Posterior cingulate gyrus (tissue), 11 donors: ENCODE measurements around the gene SNED1.
A peak's percentile ranks its signal among the peaks of the same experiment; 100 is the strongest.
"Not testable (repeated sequence)": the region's sequence is repeated elsewhere in the genome, so short reads cannot be mapped to it uniquely, and the experiment has no call there.

Experiments
- DNase-seq, 10 donors: peaks; one replicate each; pipeline versions ENCODE4 v3.0.0 to v3.0.0-alpha.2; 2020 to 2021; ENCODE audit warnings: mixed read lengths in 3 of 10
- intact Hi-C: fragments of 100-400 bp; cut with DNase I; formaldehyde crosslinking; loops from one replicate; pipeline ENCODE4 v1.15.1; 2023

The SNED1 gene

DNA sequence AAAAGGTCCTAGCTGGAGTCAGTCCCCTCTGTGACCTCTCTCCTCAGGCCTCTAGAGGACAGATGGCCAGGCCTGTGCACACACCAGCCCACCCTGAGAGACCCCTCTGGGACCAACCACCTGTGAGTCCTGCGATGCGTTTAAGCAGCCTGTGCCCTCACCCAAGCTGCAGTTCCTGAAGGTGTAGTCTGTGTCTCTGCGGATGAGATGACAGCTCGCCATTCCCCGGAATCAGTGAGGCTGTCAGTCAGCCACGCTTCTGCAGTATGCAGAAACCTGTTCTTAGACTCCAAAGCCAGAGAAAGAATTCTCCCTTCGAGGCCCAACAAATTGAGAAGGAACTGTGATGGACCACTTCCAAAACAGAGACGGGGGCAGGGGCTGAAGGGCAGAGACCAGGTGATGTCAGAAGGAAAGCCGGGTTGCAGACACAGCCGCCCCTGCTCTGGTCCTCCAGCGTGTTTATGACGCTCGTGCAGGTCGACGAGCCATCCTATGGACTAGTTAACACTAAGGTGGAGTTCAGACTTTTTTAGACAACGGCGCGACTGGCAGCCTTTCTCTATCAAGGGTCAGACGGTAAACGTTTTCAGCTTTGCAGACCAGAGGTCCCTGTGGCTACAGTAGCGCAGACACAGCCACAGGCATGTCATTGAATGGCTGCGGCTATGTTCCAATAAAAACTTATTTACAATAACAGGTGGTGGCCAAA is 93.5 kb downstream of the SNED1 start:
- DNase-seq: peak in 2 of 10 donors; percentile 48 to 57
- intact Hi-C loops: no loop called here

DNA sequence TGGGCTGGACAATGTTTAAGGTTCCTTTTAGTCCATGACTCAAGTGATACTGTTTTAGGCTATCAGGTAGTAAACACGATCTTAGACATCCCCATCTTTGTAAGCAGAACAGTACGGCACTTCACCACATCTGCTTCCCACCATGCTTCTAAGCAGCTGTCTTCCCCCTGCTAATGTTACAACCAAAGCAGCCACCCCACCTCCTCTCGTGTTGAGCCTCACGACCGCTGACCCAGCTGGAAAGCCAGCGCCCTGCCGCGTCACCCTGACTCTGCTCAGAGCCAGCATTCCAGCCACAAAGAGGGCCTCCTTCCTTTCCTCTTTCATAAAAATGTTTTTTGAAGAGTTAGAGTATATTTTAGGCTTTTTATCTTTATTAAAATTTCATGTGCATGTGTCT is 94.3 kb downstream of the SNED1 start:
- intact Hi-C loops: no loop called here
- peak in 3 of 10 donors; percentile 62 to 78 (median 62) for DNase-seq

DNA sequence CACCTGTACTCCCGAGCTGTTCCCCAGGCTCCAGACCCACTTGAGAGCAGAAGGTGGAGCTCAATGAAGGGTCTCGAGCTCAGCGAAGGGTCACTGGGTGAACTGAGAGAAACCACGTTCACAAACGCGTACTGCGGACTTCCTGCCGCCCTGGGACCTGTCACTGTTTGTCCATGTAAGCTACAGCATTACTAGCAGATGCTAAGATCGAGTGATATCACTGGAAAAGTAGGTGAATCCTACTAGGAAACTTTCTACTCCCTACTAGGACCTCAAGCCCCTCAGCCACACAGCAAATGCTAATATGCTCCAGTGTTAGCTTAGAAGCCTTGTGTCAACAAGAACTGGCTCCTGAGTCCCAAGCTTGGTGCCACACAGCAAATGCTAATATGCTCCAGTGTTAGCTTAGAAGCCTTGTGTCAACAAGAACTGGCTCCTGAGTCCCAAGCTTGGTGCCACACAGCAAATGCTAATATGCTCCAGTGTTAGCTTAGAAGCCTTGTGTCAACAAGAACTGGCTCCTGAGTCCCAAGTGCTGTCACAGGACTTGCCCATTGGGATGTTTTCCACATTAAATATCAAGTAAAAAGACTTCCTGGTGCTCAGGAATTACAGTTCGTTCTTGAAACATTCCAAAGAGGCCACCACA is 94.8 kb downstream of the SNED1 start:
- intact Hi-C loops: not testable (repeated sequence)
- peak in 2 of 10 donors; percentile 18 to 47 for DNase-seq

DNA sequence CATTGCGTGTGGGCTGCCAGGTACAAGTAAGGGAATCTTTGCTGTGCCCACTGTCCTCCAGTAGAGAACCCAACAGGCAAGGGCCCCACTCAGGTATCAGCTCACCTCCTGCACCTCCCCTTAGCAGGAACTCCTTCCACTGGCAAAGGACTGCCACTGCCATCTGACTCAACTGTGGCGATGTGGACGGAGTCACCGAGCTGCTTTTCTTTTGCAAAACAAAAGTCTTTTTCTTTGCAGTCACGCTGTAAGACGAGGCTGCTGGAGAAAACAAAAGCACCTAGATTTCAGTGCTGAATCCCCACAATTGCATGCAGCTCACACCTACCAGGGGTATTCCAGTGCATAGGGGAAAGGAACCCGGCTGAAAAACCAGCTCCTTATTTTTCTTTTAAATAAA is 95.8 kb downstream of the SNED1 start:
- DNase-seq: peak in 1 of 10 donors; percentile 13
- intact Hi-C loops: no loop called here

DNA sequence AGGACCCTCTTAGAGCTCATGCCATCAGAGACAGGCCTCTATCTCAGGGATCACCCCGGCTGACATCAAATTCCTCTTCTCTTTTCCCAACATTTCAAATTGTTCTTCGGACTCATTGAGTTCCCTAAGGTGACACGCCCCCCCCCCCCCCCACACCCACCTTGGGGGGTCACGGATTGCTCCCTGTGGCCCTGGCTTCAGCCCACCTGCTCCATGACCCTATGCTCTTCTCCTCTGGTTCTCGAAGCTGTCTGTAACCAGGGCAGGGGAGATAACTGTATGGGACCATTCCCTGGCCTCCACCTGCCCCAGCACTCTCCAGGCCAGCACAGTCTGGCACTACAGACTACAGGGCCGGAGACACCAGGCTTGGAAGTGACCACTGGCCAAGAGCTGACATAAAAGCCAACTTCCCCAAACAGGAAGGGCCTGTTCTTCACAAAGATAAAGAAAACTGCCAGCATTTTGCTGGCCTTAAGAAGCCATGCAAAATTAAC is 96.6 kb downstream of the SNED1 start:
- peak in 2 of 10 donors; percentile 37 to 63 for DNase-seq
- intact Hi-C loops: no loop called here

DNA sequence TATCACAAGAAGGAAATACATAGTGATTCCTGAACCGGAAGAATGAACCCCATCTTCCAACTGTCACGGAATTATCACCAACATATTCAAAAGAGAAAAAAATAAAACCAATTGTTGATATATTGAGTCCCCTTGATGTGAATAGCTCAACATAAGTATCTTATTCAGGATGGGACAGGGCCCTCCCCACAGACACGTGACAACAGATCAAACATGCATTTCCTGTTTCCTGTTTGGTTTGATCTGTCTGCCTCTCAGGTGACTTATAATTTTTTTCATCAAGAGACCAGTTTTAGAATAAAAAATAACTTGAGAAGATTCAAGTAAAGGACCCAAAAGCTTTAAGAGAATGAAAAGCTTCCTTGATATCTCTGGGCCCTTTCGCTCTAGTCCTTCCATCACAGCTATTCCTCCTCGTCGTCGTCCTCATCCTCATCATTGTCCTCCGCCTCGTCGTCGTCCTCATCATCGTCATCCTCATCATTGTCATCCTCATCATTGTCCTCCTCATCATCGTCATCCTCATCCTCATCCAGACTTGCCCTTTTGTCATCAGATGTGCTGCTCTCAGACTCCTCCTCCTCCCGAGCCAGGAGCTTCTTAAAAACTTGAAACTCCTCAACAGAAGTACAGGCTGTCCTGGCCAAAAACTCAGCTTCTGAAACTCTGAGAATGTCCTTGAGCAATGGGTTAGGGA is 97.3 kb downstream of the SNED1 start:
- no peak for DNase-seq
- intact Hi-C loops: no loop called here

DNA sequence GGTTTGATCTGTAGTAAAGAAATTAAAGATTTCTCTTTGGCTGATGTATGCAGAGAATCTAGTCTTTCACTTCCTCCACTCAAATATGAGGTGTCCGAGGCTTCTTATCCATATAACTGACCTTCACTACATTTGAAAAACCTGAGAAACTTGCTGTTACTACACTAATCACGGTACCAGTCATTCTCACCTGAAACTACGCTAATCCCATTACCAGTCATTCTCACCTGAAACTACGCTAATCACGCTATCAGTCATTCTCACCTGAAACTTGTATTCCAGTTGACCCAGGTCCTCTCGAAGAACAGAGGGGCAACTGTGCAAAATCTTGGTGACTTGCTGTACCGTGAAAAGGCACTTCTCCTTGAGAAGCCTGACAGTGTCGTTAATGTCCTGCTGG is 98.6 kb downstream of the SNED1 start:
- DNase-seq: no peak
- intact Hi-C loops: no loop called here

DNA sequence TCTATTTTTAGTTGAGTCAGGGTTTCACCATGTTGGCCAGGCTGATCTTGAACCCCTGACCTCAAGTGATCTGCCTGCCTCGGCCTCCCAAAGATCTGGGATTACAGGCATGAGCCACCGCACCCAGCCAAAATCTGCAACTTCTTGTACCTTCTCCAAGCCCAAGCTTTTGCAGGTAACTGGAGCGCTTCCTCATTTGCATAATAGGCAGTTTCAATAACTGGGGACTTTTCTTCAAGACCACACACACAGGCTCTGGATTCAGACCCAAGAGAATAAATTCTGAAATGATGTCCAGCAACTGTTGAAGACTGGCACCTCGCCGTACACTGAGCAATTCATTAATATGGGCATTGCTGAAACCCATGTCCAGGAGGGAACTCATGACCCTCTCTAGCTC is 100.8 kb downstream of the SNED1 start:
- DNase-seq: peak in 1 of 10 donors; percentile 13
- intact Hi-C loops: no loop called here

DNA sequence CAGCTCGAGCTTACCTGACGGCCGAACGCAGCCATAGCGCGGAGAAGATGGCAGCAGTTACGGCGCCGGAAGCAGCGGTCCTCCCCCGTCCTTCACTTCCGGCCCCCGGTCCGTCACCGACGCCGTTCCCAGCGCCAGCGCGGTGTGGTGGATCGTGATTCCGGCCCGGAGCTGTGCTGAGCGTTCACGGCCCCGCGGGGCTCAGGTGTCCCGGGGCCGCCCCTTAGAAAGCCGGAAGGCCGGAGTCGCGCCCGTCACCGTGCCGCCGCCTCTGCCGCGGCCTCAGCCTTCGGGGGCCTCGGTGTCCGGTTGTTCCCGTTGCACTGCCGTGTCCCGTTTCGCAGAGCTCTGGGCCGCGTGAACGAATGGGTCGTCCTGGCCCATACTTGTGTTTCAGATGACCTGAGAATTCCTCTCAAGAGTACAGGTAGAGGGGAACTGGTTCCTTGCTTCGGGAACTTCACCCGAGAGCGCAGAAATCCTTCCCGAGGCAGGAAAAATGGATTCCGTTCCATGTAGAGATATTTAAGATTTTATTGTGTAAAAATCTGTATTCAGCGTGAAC is 103.9 kb downstream of the SNED1 start, which contains the start of gene MTERF4:
TSS of gene MTERF4 (minus strand) at position 49 of the 565 bp plus-strand sequence. CDS start at position 35, 14 bp downstream.
- intact Hi-C loops: loop anchor here (2.0 kb wide), 1 partner anchor 48 kb away; the partner anchor contains the start of gene PPP1R7
- DNase-seq: peak; percentile 79 to 98 (median 89)

DNA sequence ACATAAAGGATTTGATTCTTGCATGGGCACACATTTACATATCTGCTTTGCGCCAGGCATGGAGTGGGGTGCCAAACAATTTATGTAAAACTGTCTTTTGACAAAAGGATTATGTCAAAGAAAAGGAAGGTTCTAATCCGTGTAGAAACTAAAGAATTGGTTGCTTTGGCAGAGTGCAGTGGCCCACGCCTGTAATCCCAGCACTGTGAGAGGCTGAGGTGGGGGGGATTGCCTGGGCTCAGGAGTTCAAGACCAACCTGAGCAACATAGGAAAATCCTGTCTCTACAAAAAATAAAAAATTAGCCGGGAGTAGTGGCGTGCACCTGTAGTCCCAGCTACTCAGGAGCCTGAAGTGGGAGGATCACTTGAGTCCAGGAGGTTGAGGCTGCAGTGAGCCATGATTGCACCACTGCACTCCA is 104.8 kb downstream of the SNED1 start:
- intact Hi-C loops: loop anchor here (2.0 kb wide), 1 partner anchor 48 kb away; the partner anchor contains the start of gene PPP1R7
- peak in 1 of 10 donors; percentile 54 for DNase-seq

DNA sequence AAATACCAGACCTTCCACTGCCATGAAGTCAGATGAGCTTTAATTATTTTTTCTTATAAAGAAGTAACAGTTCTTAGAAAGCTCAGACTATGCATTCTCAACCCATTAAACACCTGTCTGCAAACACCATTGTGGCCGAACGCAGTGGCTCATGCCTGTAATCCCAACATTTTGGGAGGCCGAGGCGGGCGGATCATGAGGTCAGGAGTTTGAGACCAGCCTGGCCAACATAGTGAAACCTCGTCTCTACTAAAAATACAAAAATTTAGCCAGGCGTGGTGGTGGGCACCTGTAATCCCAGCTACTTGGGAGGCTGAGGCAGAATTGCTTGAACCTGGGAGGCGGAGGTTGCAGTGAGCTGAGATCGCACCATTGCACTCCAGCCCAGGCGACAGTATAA is 106.2 kb downstream of the SNED1 start:
- intact Hi-C loops: not testable (repeated sequence)
- DNase-seq: peak in 2 of 10 donors; percentile 21 to 81

DNA sequence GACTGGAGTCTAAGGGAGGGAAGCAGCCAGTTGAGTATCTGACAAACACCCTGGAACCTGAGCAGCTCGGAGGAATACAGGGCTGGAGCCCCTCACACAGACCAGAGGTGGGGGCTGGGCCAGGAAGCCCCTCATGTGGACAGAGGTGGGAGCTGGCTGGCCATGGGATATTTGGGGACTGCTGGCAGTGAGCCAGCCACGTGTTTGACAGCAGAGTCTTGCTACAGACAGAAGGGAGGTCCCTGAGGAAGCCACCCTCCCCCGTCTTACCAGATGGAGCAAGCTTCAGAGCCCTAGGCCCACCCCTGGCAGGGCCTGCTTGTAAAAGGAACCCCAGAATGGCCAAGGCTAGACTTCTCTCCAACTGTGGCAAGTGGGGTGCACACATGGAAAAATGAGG is 107.2 kb downstream of the SNED1 start:
- DNase-seq: peak in 2 of 10 donors; percentile 44 to 68
- intact Hi-C loops: no loop called here

DNA sequence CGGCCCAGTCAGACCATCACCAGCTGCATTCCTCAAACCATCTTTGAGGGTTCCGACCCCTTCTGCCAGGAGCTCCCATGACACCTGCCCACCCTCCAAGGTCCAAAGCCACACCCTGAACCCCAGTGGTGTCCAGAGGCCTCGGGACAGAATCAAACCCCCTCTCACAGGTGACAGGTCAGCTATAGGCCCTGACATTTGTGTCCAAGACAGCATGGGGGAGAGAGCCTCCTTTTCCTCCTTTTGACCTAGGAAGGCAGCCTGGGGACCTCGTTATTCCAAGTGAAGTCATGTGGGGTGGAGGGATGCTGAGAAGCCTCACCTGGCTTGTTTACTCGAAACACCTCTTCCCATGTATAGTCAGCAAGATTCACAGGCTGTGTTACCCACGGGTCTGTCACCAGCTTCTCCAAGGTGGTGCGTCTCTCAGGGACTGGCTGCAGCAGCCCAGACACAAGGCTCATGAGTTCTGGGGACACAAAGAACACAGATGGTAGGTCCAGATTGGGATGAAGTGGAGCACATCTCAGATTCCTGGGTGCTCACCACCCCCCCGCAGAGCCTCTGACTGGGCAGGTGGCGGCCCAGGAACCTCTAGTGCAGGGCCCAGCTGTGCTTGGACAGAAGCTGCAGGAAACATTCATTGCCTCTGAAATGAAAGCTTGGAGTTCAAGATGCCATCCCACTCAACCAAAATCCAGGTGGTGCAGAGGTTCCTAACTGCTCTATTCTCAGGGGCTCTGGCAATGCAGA is 108.8 kb downstream of the SNED1 start:
- peak in 2 of 10 donors; percentile 35 to 52 for DNase-seq
- intact Hi-C loops: no loop called here

DNA sequence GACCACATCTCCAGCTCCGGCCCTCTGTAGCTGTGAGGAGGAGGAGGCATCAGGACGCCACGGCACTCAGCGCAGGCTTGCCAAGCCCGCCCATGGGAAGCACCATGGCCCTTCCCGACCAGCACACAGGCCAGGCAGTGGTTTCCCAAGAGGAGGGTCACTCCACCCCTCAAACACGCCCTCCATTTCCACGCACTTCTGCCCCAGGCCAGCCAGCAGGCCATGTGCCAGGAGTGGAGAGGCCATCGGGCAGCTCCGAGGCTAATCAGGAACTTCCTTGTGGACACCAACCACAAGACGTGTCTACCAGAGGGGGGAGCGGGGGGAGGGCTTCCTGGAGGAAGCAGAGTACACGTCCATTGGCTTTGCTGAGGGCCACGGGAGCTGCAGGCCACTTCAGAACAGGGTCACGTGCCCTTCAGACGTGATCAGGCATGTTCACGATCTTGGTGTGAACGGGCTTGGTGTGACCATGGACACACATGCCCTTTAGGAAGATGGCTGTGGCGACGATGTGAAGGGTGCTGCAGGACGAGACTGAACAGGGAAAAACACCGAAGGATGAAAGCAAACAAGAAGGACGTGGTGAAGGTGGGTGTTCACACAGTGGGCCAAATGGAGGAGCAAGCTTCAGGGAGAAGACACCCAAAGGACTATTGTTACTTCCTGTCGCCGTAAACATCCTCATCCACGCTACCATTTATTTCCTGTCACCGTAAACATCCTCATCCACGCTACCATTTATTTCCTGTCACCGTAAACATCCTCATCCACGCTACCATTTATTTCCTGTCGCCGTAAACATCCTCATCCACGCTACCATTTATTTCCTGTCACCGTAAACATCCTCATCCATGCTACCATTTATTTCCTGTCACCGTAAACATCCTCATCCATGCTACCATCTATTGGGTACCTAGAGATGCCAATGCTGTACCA is 110.1 kb downstream of the SNED1 start:
- intact Hi-C loops: no loop called here
- DNase-seq: peak in 3 of 10 donors; percentile 28 to 66 (median 60)

DNA sequence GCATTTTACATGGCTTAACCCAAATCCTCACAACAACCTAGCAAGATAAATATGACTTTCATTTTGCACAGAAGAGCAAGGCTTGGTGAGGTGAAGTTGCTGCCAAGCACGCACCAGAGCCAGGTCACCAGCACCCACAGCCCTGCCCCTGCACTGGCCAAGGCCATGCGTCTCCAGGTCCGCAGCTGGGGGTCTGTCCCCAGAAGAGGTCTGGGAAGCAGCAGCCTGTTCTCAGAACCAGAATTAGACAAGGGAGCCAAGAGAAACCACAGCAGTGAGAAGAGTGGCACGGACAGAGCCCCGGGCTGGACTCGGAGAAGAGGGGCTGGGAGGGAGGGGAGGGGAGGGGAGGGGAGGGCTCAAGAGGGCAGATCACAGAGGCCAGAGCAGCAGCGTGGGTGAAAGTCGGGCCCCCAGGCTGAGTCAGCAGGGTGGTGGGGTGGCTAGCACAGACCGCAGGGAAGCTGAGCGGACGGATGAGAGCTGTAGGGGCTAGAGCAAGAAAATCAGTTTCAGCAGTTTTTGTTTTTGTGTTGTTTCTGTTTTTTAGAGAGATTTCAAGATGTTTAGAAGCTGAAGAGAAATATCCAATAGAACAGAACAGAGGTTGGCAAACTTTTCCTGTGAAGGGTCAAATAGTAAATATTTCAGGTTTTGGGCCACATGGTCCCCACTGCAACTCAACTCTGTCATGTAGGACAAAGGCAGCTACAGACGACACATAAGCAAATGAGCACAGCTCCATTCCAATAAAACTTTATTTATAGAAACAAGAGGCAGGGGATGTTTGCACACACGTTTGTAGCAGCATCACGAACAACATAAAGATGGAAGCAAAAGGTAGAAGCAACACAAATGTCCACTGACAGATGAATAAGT is 111.0 kb downstream of the SNED1 start:
- peak in 2 of 10 donors; percentile 32 to 44 for DNase-seq
- intact Hi-C loops: no loop called here

DNA sequence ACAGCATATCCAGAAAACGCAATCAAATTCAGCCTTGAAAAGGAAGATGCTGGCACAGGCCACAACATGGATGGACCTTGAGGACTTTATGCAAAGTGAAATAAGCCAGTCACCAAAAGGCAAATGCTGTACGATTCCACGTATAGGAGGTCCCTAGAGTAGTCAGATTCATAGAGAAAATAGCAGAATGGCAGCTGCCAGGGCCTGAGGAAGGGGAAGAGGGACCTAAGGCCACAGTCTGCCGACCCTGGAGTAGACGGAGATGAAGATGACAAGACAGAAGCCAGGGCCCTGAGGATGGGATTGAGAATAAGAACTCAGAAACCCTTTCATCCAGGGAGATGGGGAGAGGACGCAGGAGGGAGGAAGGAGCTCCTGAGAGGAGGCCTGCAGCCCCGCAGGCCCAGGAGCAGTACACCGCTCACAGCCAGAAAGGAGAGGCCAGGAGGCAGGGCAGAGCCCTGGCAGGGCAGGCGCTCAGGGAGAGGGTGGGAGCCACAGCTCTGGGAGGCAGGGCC is 111.7 kb downstream of the SNED1 start:
- intact Hi-C loops: no loop called here
- no peak for DNase-seq

DNA sequence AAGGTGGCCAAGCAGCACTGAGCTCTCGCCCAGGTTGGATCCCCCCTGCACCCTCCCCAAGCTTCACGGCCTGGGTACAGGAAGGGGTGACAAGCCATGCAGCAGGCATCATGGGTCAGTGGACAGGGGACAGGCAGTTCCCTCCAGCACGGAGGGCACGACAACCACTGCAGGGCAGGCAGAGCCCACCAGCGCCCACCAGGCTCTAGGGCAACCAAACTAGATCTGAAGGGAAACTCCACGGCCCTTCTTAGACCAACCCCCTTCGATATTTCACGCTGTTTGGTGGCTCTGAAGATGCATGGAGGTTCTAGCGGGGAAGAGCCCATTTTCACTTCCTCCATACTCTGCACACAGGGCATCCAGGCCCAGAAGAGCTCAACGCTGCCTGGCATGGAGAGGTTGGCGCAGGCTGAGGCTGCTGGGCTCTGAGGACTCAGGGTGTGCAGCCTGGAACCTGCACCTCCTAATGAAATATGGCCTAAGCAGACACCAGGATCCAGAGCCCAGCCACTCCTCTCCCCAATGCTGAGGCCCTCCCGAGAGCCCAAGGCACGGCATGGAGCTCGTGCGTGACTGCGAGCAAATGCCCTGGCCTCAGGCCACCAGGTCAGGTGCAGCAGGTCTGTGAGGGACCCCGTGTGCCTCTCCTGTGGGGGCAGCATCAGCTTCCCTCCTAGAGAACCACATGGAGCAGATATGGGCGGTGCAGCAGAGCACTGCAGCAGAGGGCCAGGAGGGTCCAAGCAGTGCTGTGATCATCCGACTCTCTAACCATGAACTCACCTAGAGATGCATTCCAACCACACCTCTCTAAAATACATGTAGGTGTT is 112.4 kb downstream of the SNED1 start:
- peak in 3 of 10 donors; percentile 45 to 73 (median 54) for DNase-seq
- intact Hi-C loops: no loop called here
